ENCODE data around the gene CHMP4A.

DNA sequence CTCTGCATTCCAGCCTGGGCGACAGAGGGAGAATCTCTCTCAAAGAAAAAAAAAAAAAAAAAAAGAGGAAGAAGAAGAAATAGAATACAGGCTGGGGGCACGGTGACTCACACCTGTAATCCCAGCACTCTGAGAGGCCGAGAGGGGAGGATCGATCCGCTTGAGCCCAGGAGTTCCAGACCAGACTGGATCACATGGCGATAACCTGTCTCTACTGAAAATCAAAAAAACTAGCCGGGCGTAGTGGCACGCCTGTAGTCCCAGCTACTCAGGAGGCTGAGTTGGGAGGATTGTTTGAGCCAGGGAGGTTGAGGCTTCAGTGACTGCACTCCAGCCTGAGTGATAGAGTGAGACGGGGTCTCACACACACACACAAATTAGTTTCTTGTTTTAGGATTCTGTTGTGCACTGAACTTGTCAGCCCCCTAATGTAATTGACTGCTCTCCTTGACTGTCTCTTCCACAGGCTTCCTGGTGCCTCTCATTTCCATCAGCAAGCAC, 30.1 kb upstream of the CHMP4A start:
- TF ChIP-seq EP300 (IDR thresholded peaks at IDR 0.05) (no peak), POLR2A (IDR thresholded peaks at IDR 0.05; ENCODE audit: low read depth) (no peak), POLR2AphosphoS5 (IDR thresholded peaks at IDR 0.05) (no peak)
